HUES6 (cell line): ENCODE data around the gene CDH20.

Source experiments
- H3K27ac ChIP-seq: 2 replicates; pipeline ENCODE4 v1.7.0; 2013; ENCODE audit warnings: low read depth, mild to moderate bottlenecking, low read length, inconsistent platforms
- H3K27me3 ChIP-seq: 2 replicates; pipeline ENCODE4 v1.6.1; 2013; ENCODE audit warnings: low read length; ENCODE audit not compliant: control insufficient read depth, insufficient read depth
- H3K36me3 ChIP-seq: 2 replicates; pipeline ENCODE4 v1.6.1; 2013; ENCODE audit warnings: low read length; ENCODE audit not compliant: control insufficient read depth, insufficient read depth
- H3K4me1 ChIP-seq: 2 replicates; pipeline ENCODE4 v1.6.1; 2013; ENCODE audit warnings: low read length; ENCODE audit not compliant: control insufficient read depth, insufficient read depth
- H3K4me3 ChIP-seq: 2 replicates; pipeline ENCODE4 v1.5.1; 2013; ENCODE audit warnings: low read depth, low read length
- H3K9ac ChIP-seq: one replicate; pipeline ENCODE4 v1.6.1; 2013; ENCODE audit warnings: mild to moderate bottlenecking, low read length
- H3K9me3 ChIP-seq: 2 replicates; pipeline ENCODE4 v1.6.1; 2013; ENCODE audit warnings: low read depth, low read length; ENCODE audit not compliant: control insufficient read depth, insufficient read depth

Gene CDH20

DNA sequence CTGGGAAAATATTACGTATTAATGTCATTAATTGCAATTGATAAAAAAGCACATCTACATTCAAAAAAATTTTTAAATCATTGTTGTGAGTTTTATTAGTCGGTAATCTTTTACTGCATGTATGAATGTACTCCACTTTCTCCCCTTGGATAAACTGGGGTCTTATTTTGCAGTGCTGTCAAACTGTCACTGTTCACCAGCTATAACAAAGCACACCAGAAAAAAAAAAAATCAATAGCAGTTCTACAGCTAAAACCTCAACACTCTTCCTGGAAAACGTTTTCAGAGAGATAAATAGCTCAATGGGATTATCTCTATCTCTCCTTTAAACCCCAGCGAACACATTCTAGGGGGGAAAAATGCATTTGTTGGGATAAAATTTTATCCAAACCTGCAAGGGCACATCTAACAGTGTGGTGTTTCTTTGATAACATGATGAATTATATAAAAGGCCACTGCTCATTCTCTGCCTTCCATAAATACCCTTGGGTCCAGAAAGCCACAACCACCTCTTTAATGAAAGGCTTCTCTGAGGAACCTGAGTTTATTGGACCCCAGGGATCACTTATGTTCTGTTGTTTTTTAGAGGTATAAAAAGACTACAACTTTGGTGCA, 219.9 kb downstream of the CDH20 start:
- Histone ChIP-seq H3K9ac (no peak overlapping the region), H3K4me3 (no peak overlapping the region), H3K9me3 (no peaks in the 10 kb centered on the region), H3K36me3 (no peaks in the 10 kb centered on the region), H3K27ac (no peak overlapping the region), H3K27me3 (no peaks in the 10 kb centered on the region), H3K4me1 (0 out of 2 replicates have a peak, but pooled peaks cover 2% of the 10 kb centered on the region)

DNA sequence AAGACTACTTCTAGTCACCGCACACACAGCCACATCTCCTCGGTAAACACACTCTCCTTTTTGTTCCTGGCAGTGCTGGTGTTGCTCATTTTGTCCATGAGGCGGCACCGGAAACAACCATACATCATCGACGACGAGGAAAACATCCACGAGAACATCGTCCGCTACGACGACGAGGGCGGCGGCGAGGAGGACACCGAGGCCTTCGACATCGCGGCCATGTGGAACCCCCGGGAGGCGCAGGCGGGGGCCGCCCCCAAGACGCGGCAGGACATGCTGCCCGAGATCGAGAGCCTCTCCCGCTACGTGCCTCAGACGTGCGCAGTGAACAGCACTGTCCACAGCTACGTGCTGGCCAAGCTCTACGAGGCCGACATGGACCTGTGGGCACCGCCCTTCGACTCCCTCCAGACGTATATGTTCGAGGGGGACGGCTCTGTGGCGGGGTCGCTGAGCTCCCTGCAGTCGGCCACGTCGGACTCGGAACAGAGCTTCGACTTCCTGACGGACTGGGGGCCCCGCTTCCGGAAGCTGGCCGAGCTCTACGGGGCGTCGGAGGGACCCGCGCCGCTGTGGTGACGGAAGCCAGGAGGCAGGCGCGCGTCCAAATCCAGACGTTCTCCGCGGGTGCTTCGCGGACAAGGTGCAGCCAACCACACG, 221.0 kb downstream of the CDH20 start:
- H3K9me3 ChIP-seq, result no peaks in the 10 kb centered on the region
- H3K27ac ChIP-seq, result no peak overlapping the region
- H3K36me3 ChIP-seq, result no peaks in the 10 kb centered on the region
- H3K4me1 ChIP-seq, result 0 out of 2 replicates have a peak, but pooled peaks cover 2% of the 10 kb centered on the region
- H3K4me3 ChIP-seq, result no peak overlapping the region
- H3K9ac ChIP-seq, result no peak overlapping the region
- no peaks in the 10 kb centered on the region for H3K27me3 ChIP-seq

DNA sequence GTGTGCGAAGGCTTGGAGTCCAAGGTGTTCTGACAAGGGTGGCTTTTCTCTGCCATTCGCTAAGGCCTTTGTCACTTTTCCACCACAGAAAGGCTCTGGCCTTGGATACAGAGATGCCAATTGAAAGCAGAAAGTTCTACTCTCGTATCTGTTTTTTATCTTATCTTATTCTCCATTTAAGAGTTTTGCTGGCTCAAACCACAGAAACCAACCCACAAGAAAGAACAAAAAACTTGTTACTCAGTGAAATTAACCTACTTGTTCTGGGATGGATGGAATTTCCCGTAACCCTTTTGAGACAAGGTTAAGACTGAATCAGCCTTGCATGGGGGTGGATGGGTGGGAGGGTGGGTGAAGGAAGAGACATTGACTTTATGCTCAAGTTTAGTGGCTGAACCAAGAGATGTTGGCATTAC, 221.7 kb downstream of the CDH20 start:
- Histone ChIP-seq H3K9me3 (no peaks in the 10 kb centered on the region), H3K27me3 (no peaks in the 10 kb centered on the region), H3K9ac (no peak overlapping the region), H3K4me3 (no peak overlapping the region), H3K4me1 (0 out of 2 replicates have a peak, but pooled peaks cover 2% of the 10 kb centered on the region), H3K36me3 (no peaks in the 10 kb centered on the region), H3K27ac (no peak overlapping the region)

DNA sequence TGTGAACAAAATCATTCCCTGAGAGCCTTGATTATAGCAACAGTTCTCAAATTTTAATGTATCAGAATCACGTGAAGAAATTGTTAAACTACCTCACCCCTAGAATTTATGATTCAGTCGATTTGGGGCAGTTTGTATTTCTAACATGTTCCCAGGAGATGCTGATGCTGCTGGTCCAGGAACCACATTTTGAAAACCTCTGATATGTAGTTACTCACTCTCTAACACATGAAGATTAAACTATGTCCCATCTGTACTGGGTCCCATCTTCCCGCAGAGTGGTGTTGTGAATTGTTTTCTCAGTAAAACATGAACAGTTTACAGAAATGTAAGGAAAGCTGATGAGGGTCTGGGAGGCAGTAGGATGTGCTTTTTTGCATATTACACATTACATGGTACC, 223.1 kb downstream of the CDH20 start:
- Histone ChIP-seq H3K4me3 (no peak overlapping the region), H3K4me1 (0 out of 2 replicates have a peak, but pooled peaks cover 2% of the 10 kb centered on the region), H3K27ac (no peak overlapping the region), H3K9ac (no peak overlapping the region), H3K36me3 (no peaks in the 10 kb centered on the region), H3K9me3 (no peaks in the 10 kb centered on the region), H3K27me3 (no peaks in the 10 kb centered on the region)

DNA sequence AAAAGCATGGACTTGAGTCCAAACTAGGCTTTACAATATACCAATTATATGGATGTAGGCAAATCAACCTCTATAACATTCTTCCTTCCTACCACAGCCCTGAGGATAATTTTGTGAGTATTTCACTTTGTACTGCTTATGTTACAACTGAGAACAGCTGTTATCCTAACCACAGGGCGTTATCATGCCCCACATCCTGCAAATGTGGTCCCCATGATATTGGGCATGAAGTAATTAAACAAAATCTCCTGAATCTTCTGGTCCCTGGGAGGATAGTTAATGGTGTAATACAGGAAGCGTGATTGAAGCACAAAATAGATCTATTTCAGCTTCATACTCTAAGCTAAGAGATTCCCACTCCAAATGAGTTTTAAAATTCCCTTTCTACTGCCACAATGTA, 223.6 kb downstream of the CDH20 start:
- H3K4me3 ChIP-seq, result no peak overlapping the region
- H3K27me3 ChIP-seq, result no peaks in the 10 kb centered on the region
- no peak overlapping the region for H3K9ac ChIP-seq
- no peaks in the 10 kb centered on the region for H3K36me3 ChIP-seq
- H3K4me1 ChIP-seq, result no peaks in the 10 kb centered on the region
- no peak overlapping the region for H3K27ac ChIP-seq
- H3K9me3 ChIP-seq, result no peaks in the 10 kb centered on the region

DNA sequence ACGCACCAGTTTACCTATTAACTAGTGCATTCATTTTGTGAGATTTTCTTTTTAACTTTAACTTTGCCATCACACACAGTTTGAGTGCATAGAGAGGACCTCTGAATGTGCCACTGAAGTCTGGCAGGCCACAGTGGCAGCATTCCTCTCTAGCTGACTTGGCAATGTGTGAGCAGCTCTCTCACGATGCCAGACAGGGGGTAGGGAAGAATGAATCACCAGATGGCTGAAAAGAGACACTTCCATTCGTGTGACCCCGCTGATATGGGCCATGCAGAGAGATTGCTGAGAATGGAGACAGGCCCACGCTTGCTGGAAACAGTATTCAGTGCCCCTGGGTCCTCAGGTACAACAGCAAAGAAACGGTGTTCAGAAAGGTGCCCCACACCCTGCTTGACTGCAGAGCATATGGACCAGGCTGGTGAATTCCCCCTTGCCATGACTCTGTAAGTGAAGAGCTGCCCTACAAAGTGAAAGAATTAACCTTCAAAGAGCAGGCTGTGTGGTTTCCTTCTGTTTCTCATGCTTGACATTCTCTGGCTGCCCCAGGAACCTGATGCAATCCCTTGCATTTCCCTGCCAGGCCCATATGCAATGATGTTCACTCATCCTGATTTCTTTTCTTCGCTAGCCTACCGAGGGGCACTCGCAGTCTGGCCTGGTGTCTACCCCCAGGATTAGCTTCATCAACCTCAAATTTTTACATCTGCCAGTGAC, 236.1 kb downstream of the CDH20 start:
- Histone ChIP-seq H3K9ac (no peak overlapping the region), H3K4me3 (no peak overlapping the region), H3K27me3 (no peaks in the 10 kb centered on the region), H3K36me3 (no peaks in the 10 kb centered on the region), H3K27ac (no peak overlapping the region), H3K9me3 (peaks cover 10% of the 10 kb centered on the region; the same call in 1 of the 2 replicates), H3K4me1 (no peaks in the 10 kb centered on the region)

DNA sequence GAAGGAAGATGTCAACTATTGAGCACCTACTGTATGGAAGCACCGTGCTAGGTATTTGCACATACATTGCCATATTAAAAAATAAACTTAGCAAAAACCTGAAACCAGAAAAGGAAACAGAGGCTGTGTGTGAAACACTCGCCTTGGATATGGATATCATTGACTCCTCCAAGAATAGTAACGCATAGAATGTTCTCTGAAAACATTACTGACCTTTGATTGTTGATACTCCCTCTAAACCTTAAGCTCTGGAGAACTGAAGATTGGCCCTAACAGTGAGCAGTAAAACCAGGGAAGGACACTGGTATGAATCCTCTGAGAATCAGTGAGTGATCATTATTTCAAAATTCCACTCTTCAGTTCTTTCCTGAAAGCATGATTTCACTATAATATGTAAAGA, 236.8 kb downstream of the CDH20 start:
- no peaks in the 10 kb centered on the region for H3K27me3 ChIP-seq
- H3K27ac ChIP-seq, result no peak overlapping the region
- no peak overlapping the region for H3K9ac ChIP-seq

DNA sequence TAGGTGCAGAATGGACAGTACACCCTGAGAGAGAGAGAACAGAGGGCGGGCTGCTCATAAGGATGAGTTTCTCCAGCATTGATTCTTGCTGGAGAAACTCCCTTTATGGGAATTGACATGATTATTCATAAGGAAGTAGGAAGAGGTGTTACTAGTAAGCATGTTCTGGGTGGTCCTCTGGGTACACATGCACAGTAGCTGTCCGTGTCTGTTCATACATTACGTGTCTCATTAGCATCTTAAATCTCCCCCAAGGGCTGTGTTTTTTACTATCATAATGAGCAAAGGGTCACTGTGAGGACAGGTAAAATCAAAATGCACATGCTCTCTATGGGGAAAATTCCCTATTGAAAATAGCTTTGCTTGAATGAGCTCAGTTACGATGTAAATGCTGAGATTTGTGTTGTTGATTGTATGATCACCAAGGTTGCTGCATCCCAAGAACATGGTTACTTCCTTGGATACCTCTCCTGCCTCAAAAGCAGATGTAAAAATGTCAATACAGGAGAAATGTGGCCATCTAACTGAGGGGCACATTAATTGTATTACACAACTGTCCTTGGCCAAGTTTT, 238.9 kb downstream of the CDH20 start:
- no peak overlapping the region for H3K9ac ChIP-seq
- no peaks in the 10 kb centered on the region for H3K27me3 ChIP-seq
- H3K4me1 ChIP-seq, result peaks cover 8% of the 10 kb centered on the region
- no peak overlapping the region for H3K27ac ChIP-seq
- peaks cover 10% of the 10 kb centered on the region; the same call in 1 of the 2 replicates for H3K9me3 ChIP-seq
- H3K4me3 ChIP-seq, result no peak overlapping the region
- no peaks in the 10 kb centered on the region for H3K36me3 ChIP-seq

More for the DNA sequence above, 236.8 kb downstream of the CDH20 start:
- Histone ChIP-seq H3K9me3 (peaks cover 10% of the 10 kb centered on the region; the same call in 1 of the 2 replicates), H3K4me3 (no peak overlapping the region), H3K36me3 (no peaks in the 10 kb centered on the region), H3K4me1 (0 out of 2 replicates have a peak, but pooled peaks cover under 1% of the 10 kb centered on the region)

DNA sequence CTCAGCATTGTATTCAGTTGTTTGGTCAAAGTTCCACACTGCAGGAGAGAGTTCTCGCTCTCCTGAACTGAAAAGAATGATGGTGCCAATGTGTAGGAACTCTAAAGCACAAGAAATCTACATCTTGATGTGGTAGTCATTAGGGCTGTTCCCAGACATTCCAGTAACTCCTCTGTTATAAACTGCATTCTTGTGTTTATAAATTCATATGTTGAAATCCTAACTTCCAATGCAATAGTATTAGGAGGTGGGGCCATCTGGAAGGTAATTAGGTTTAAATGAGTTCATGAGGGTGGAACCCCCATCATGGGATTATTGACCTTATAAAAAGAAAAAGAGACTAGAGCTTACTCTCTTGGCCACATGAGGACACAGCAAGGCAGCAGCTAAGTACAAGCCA, 239.6 kb downstream of the CDH20 start:
- Histone ChIP-seq H3K4me3 (no peak overlapping the region), H3K9ac (no peak overlapping the region), H3K27ac (no peak overlapping the region), H3K4me1 (peaks cover 8% of the 10 kb centered on the region), H3K9me3 (peaks cover 10% of the 10 kb centered on the region; the same call in 1 of the 2 replicates), H3K36me3 (no peaks in the 10 kb centered on the region), H3K27me3 (no peaks in the 10 kb centered on the region)

DNA sequence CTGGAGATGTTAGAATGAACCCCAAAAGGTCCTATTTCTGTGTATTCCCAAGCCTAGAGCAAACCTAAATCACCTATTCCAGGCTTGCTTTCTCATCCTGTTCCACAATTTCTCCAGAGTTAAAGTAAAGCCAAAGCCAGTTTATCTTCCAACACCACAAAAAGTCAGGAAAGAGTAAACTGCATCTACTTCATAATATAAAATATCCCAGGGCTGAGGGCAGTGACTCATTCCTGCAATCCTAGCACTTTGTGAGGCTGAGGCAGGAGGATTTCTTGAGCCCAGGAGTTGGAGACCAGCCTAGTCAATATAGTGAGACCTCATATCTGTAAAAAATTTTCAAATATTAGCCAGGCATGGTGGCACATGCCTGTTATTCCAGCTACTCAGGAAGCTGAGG, 241.4 kb downstream of the CDH20 start:
- no peaks in the 10 kb centered on the region for H3K27me3 ChIP-seq
- H3K9me3 ChIP-seq, result peaks cover 10% of the 10 kb centered on the region; the same call in 1 of the 2 replicates
- H3K4me3 ChIP-seq, result no peak overlapping the region
- H3K9ac ChIP-seq, result no peak overlapping the region
- no peak overlapping the region for H3K27ac ChIP-seq
- H3K4me1 ChIP-seq, result peaks cover 8% of the 10 kb centered on the region
- H3K36me3 ChIP-seq, result no peaks in the 10 kb centered on the region
